HG02642 (cell line): ENCODE results near the gene GGT6.
"Not testable (repeated sequence)": the region's sequence is repeated elsewhere in the genome, so short reads cannot be mapped to it uniquely, and the experiment has no call there.

ENCODE experiments used
- ATAC-seq: cut with Tn5 transposase; IDR thresholded peaks from one replicate; pipeline ENCODE4 v1.9.1; 2021; ENCODE audit warnings: mild to moderate bottlenecking; ENCODE audit not compliant: unreplicated experiment, poor library complexity

The GGT6 gene

GRCh38 chr17:4560421-4560820, at the start of gene GGT6:
GGT6 (minus strand) TSS chr17:4560577; CDS start chr17:4560521, 56 bp downstream.
- no peak for ATAC-seq

GRCh38 chr17:4610162-4610561, 49.8 kb upstream of the GGT6 start:
- no peak for ATAC-seq

- ATAC-seq: no peak
These were observed 49.4 kb upstream of the GGT6 start for GRCh38 chr17:4609761-4610160.

- no peak for ATAC-seq
These were observed 47.4 kb upstream of the GGT6 start for GRCh38 chr17:4607773-4608187.

- ATAC-seq: no peak
These were observed 46.9 kb upstream of the GGT6 start for GRCh38 chr17:4607261-4607741.

GRCh38 chr17:4605826-4606225, 45.4 kb upstream of the GGT6 start:
- no peak for ATAC-seq

GRCh38 chr17:4604736-4605135, 44.4 kb upstream of the GGT6 start:
- not testable (repeated sequence) for ATAC-seq

GRCh38 chr17:4604111-4604644, 43.8 kb upstream of the GGT6 start:
- no peak for ATAC-seq

DNA sequence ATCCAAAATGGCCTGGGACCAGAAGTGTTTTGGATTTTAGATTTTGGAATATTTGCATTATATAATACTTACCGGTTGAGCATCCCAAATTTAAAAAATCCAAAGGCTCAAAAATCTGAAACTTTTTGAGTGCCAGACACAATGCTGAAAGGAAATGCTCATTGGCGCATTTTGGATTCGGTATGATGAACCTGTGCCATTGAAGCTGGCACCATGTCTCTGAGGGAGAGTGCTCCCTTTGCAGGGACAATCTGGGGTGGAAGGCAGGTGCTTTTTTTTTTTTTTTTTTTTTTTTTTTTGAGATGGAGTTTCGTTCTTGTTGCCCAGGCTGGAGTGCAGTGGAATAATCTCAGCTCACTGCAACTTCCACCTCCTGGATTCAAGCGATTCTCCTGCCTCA, 41.7 kb upstream of the GGT6 start:
- ATAC-seq: no peak

DNA sequence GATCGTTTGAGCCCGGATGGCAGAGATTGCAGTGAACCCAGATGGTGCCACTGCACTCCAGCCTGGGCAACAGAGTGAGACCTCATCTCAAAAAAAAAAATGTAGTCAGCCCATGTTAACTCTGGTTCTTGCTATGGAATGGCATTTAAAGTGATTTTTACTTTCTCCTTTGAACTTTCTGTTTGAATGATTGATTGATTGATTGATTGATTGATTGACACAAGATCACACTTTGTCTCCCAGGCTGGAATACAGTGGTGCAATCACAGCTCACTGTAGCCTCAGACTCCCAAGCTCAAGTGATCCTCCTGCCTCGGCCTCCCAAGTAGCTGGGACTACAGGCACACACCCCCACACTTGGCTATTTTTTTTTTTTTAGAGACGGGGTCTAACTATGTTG, 40.9 kb upstream of the GGT6 start:
- ATAC-seq: no peak

GRCh38 chr17:4600563-4600962, 40.2 kb upstream of the GGT6 start:
- no peak for ATAC-seq

DNA sequence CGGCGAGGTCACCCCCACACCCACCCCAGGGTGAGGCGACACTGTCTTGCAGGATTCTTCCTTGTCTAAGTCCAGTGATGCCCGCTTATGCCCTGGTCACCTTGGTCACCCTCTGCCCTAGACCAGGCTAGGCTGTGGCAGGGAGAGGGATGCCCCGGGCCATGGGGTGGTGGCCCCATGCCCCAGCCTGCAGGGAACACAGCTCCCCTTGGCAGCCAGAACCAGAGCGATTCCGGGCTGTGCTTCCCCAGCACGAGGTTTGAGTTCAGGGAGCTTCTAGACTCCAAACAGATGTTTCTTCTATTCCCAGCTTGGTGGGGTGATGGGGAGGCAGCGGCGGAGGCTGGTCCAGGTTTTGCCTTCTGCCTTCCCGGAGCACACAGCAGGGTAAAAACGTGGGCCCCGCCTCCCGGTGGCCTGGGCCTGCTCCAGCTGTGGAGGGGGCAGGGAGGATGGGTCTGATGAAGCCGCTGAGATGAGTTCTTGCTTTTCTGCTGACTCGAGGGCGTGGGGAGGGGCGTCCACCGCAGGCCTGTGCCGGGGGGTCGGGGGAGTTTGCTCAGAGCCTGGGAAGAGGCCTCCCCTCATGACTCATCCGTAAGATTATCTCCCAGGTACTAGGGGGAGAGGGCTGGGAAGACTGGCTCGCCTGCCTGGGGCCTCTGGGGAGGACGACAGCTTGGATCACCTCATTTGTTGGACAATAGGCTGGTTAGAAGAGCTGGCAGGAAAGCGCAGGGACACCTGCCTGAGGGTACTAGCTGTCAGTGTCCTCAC, 39.3 kb upstream of the GGT6 start:
- no peak for ATAC-seq

GRCh38 chr17:4598776-4599504, 38.6 kb upstream of the GGT6 start:
- no peak for ATAC-seq

DNA sequence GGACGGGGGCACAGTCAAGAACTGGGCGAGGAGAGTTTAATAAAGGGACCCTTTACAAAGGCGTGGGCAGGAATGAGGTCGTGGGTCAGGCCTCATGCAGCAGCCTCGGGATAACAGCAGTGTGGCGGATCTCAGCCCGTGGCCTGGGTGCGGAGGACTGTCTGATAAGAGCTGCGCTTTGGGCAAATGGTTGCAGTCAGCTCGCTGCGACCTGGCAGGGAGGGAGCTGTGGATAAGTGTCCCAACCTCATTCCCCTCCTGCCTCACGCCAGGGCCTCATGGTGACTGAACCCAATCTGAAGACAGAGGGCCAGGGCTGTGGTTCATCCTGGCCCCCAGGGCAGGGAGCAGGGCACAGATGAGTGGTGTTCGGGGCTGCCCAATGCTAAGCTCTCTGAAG, 37.6 kb upstream of the GGT6 start:
- ATAC-seq: no peak

- ATAC-seq: no peak
These were observed 36.4 kb upstream of the GGT6 start for GRCh38 chr17:4596636-4597380.

DNA sequence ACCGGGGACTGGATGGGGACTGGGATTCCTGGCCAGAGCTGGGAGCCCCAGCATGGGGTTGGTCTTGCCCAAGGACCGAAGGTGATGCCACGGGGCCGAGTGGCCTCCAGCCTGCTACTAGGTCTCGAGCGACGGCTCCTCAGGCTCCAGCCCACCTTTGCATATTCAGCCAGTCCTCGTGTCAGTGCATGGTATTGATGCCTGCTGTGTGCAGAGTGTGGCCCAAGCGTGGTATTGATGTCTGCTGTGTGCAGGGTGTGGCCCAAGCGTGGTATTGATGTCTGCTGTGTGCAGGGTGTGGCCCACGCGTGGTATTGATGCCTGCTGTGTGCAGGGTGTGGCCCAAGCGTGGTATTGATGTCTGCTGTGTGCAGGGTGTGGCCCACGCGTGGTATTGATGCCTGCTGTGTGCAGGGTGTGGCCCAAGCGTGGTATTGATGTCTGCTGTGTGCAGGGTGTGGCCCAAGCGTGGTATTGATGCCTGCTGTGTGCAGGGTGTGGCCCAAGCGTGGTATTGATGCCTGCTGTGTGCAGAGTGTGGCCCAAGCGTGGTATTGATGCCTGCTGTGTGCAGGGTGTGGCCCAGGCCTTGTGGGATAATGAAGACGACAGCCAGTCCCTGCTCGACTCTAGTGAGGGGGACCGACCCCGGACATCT, 35.4 kb upstream of the GGT6 start:
- not testable (repeated sequence) for ATAC-seq

- no peak for ATAC-seq
These were observed 34.7 kb upstream of the GGT6 start for GRCh38 chr17:4594931-4595684.

DNA sequence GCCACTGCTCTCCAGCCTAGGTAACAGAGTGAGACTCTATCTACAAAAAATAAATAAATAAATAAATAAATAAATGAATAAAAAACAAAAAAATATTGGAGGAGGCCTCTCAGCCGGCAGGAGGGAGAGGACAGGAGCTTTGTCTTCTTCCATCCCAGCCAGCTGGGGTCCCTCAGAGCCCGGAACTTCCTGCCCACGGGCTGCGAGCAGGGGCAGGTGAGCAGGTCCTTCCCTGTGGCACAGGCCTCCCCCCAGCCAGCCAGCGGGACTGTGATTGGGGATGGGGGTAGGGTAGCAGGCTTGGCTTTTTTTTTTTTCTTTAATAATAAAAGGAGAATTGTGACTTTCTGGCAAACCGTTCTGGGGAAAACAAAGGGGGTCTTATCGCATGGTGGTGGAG, 34.0 kb upstream of the GGT6 start:
- no peak for ATAC-seq

- no peak for ATAC-seq
These were observed 32.6 kb upstream of the GGT6 start for GRCh38 chr17:4593021-4593421.
